Mesendoderm (in vitro differentiated cells): ENCODE measurements around the gene FARP2.

ENCODE experiments used
- DNase-seq: peaks from one replicate; pipeline ENCODE4 v3.0.0; 2013
- H2AK5ac ChIP-seq: 2 replicates; pipeline ENCODE4 v1.6.1; 2013; ENCODE audit warnings: low read length, inconsistent platforms
- H2BK120ac ChIP-seq: 2 replicates; pipeline ENCODE4 v1.6.1; 2013; ENCODE audit warnings: low read depth, mild to moderate bottlenecking, low read length, moderate library complexity, mixed read lengths
- H2BK15ac ChIP-seq: replicated peaks from 2 replicates; pipeline ENCODE4 v1.6.1; 2013; ENCODE audit warnings: low read depth, mild to moderate bottlenecking, moderate library complexity
- H2BK5ac ChIP-seq: 2 replicates; pipeline ENCODE4 v1.6.1; 2013; ENCODE audit warnings: low read length, inconsistent platforms
- H3K18ac ChIP-seq: 2 replicates; pipeline ENCODE4 v1.6.1; 2013; ENCODE audit warnings: mild to moderate bottlenecking, low read length, mixed read lengths
- H3K23ac ChIP-seq: one replicate; pipeline ENCODE4 v1.6.1; 2013; ENCODE audit warnings: low read length
- H3K27ac ChIP-seq: 2 replicates; pipeline ENCODE4 v1.5.1; 2013; ENCODE audit warnings: low read depth, mild to moderate bottlenecking, inconsistent platforms, low read length, moderate library complexity
- H3K27me3 ChIP-seq: 2 replicates; pipeline ENCODE4 v1.6.1; 2013; ENCODE audit warnings: low read length, control low read depth, mild to moderate bottlenecking, inconsistent platforms; ENCODE audit not compliant: insufficient read depth, poor library complexity
- H3K36me3 ChIP-seq: 2 replicates; pipeline ENCODE4 v1.6.1; 2013; ENCODE audit warnings: low read length, inconsistent platforms; ENCODE audit not compliant: control insufficient read depth, insufficient read depth
- H3K4ac ChIP-seq: one replicate; pipeline ENCODE4 v1.6.1; 2013; ENCODE audit warnings: low read depth, mild to moderate bottlenecking, low read length, moderate library complexity
- H3K4me1 ChIP-seq: 2 replicates; pipeline ENCODE4 v1.6.1; 2013; ENCODE audit warnings: low read depth, low read length, inconsistent platforms; ENCODE audit not compliant: control insufficient read depth
- H3K4me2 ChIP-seq: 2 replicates; pipeline ENCODE4 v1.6.1; 2013; ENCODE audit warnings: low read length
- H3K4me3 ChIP-seq: 2 replicates; pipeline ENCODE4 v1.5.1; 2013; ENCODE audit warnings: mild to moderate bottlenecking, low read length
- H3K56ac ChIP-seq: one replicate; pipeline ENCODE4 v1.6.1; 2013; ENCODE audit warnings: low read length
- H3K79me1 ChIP-seq: 2 replicates; pipeline ENCODE4 v1.6.1; 2013; ENCODE audit warnings: low read length, inconsistent platforms
- H3K79me2 ChIP-seq: 2 replicates; pipeline ENCODE4 v1.6.1; 2013; ENCODE audit warnings: mild to moderate bottlenecking, low read length; ENCODE audit not compliant: control insufficient read depth, insufficient read depth
- H3K9ac ChIP-seq: 2 replicates; pipeline ENCODE4 v1.6.1; 2013; ENCODE audit warnings: low read length, inconsistent platforms
- H4K5ac ChIP-seq: one replicate; pipeline ENCODE4 v1.6.1; 2013; ENCODE audit warnings: low read length
- H4K8ac ChIP-seq: one replicate; pipeline ENCODE4 v1.6.1; 2013; ENCODE audit warnings: low read depth, mild to moderate bottlenecking, control low read depth, low read length, moderate library complexity
- WGBS: extraction: QIAGEN DNeasy Blood & Tissue Kit; methylation state at CpG from one replicate; pipeline ENCODE4 v1.1.7; 2013; ENCODE audit warnings: low lambda C conversion rate, missing lambda C conversion rate; ENCODE audit not compliant: insufficient coverage; ENCODE audit errors: extremely low coverage; 5-methylcytosine and 5-hydroxymethylcytosine counted together

FARP2 gene

GRCh38 chr2:241352227-241352626 lies 3.9 kb upstream of the FARP2 start:
- H3K4ac ChIP-seq = no peak overlapping the region
- no peak for DNase-seq
- H2BK5ac ChIP-seq = no peak overlapping the region
- no peak overlapping the region for H3K56ac ChIP-seq
- no peak overlapping the region for H3K23ac ChIP-seq
- H4K8ac ChIP-seq = no peak overlapping the region
- no peaks in the 10 kb centered on the region for H3K27me3 ChIP-seq
- H3K4me2 ChIP-seq = no peak overlapping the region
- no peak overlapping the region for H2BK120ac ChIP-seq
- H2BK15ac ChIP-seq = no peak overlapping the region
- H3K79me1 ChIP-seq = peaks cover 6% of the 10 kb centered on the region
- H3K4me3 ChIP-seq = no peak overlapping the region
- peaks cover 9% of the 10 kb centered on the region for H3K79me2 ChIP-seq
- no peak overlapping the region for H3K18ac ChIP-seq
- no peak overlapping the region for H4K5ac ChIP-seq
- no peak overlapping the region for H3K27ac ChIP-seq
- H3K4me1 ChIP-seq = peaks cover 10% of the 10 kb centered on the region
- no peak overlapping the region for H3K9ac ChIP-seq
- peaks cover 12% of the 10 kb centered on the region for H3K36me3 ChIP-seq
- no peak overlapping the region for H2AK5ac ChIP-seq
- WGBS = no CpG with 5 or more reads among the region's 3 CpGs

GRCh38 chr2:241354668-241355658 lies 1.1 kb upstream of the FARP2 start:
- Histone ChIP-seq H2AK5ac (no peak overlapping the region), H3K36me3 (peaks cover 10% of the 10 kb centered on the region), H2BK120ac (no peak overlapping the region)

DNA sequence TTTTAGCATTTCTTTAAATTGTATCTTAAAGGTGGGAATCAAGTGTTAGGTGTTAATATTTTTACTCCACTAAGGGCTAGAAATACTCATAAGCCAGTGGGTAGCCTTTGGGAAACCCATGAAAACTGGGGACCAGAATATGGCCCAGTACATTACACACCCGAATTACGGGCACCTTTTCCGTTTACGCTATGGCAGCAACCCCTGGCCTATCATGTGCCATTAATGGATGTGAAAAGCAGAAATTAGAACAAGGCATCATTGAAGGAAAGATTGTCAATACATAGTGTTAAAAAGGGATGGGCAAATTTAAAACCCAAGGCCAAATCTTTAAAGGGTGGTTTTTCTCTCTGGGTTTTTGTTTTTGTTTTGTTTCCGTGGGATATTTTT lies 781 bp downstream of the FARP2 start:
- Histone ChIP-seq H3K27ac (no peak overlapping the region), H3K56ac (peak overlapping the region; percentile 94)

More at GRCh38 chr2:241354668-241355658, 1.1 kb upstream of the FARP2 start:
- Histone ChIP-seq H3K27ac (peak overlapping the region; percentile 70), H3K4me3 (no peak overlapping the region), H3K4me1 (peaks cover 15% of the 10 kb centered on the region), H3K23ac (no peak overlapping the region), H4K8ac (no peak overlapping the region), H2BK15ac (no peak overlapping the region), H3K27me3 (no peaks in the 10 kb centered on the region), H3K9ac (peak overlapping the region; percentile 71), H3K4ac (no peak overlapping the region), H3K4me2 (peak overlapping the region; percentile 47), H3K79me2 (peaks cover 32% of the 10 kb centered on the region), H3K18ac (no peak overlapping the region), H4K5ac (no peak overlapping the region), H3K79me1 (peaks cover 21% of the 10 kb centered on the region), H2BK5ac (no peak overlapping the region), H3K56ac (peak overlapping the region; percentile 82)
- no CpG with 5 or more reads among the region's 40 CpGs for WGBS
- peak; percentile 97 for DNase-seq

DNA sequence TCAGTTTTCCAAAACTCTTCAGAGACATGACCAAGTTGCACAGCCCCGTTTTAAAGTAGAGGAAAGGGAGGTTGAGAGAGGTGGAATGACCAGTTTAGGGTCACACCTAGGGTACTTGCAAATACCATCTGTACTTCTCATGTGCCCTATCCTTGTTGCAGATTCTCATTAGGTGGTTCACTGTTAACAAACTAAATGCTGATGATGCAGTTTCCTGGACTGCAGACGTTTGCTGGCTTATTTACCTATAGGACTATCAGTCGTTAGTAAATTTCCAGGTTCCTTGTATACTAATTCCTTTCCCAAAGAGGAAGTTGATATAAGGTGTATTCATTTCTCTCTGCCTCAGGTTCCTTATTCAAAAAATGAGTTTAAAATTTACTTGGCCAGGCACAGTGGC lies 1.4 kb downstream of the FARP2 start:
- Histone ChIP-seq H3K79me1 (peaks cover 22% of the 10 kb centered on the region), H3K9ac (peak overlapping the region; percentile 49), H3K4me1 (peaks cover 18% of the 10 kb centered on the region), H2BK15ac (no peak overlapping the region), H3K27me3 (no peaks in the 10 kb centered on the region), H3K79me2 (peaks cover 35% of the 10 kb centered on the region), H2BK5ac (no peak overlapping the region), H2AK5ac (no peak overlapping the region), H3K4me2 (peak overlapping the region; percentile 18), H3K56ac (peak overlapping the region; percentile 49), H3K4ac (no peak overlapping the region), H3K4me3 (no peak overlapping the region), H3K18ac (no peak overlapping the region), H3K36me3 (no peaks in the 10 kb centered on the region), H3K23ac (no peak overlapping the region), H3K27ac (no peak overlapping the region), H4K8ac (no peak overlapping the region), H4K5ac (no peak overlapping the region), H2BK120ac (no peak overlapping the region)
- no CpG with 5 or more reads among the region's 3 CpGs for WGBS
- no peak for DNase-seq

More for the DNA sequence above, 781 bp downstream of the FARP2 start:
- peak overlapping the region; percentile 87 for H3K4me2 ChIP-seq
- H2BK5ac ChIP-seq = no peak overlapping the region
- H4K8ac ChIP-seq = no peak overlapping the region
- no peak overlapping the region for H2BK15ac ChIP-seq
- H3K27me3 ChIP-seq = no peaks in the 10 kb centered on the region
- peak overlapping the region; percentile 84 for H3K4me3 ChIP-seq
- no peaks in the 10 kb centered on the region for H3K36me3 ChIP-seq
- H3K4ac ChIP-seq = no peak overlapping the region
- no peak overlapping the region for H4K5ac ChIP-seq
- H2AK5ac ChIP-seq = no peak overlapping the region
- H3K18ac ChIP-seq = no peak overlapping the region
- DNase-seq = no peak
- peaks cover 22% of the 10 kb centered on the region for H3K79me1 ChIP-seq
- peak overlapping the region; percentile 87 for H3K9ac ChIP-seq
- H3K4me1 ChIP-seq = peaks cover 18% of the 10 kb centered on the region
- WGBS = no CpG with 5 or more reads among the region's 5 CpGs
- no peak overlapping the region for H2BK120ac ChIP-seq
- peaks cover 35% of the 10 kb centered on the region for H3K79me2 ChIP-seq
- H3K23ac ChIP-seq = no peak overlapping the region

DNA sequence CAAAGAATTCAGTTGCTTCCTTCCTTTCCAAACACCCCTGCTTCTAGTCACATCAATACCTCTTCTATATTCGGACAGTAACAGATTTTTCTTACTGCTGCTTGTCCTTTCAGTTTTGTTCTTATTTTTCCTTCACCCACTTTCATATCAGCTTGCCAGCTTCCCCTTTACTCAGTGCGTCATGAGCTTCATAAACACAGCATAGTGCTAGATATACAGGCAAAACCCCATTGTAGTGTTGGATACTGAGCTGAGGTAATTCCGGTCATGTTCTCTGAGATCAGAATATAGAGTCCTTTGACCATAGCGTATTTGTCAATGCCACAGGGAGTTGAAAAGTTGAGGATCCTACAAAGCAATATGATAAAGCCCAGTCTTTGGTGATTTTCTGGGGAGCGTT lies 2.4 kb downstream of the FARP2 start:
- Histone ChIP-seq H2AK5ac (no peak overlapping the region), H2BK5ac (no peak overlapping the region), H4K8ac (no peak overlapping the region), H4K5ac (no peak overlapping the region), H3K23ac (no peak overlapping the region), H2BK120ac (no peak overlapping the region), H3K4ac (no peak overlapping the region), H3K4me3 (no peak overlapping the region), H2BK15ac (no peak overlapping the region), H3K4me1 (peaks cover 18% of the 10 kb centered on the region), H3K36me3 (no peaks in the 10 kb centered on the region), H3K79me2 (peaks cover 40% of the 10 kb centered on the region), H3K79me1 (peaks cover 26% of the 10 kb centered on the region), H3K9ac (no peak overlapping the region), H3K18ac (no peak overlapping the region), H3K27me3 (no peaks in the 10 kb centered on the region), H3K4me2 (no peak overlapping the region), H3K27ac (no peak overlapping the region), H3K56ac (peak overlapping the region; percentile 4)
- WGBS = no CpG with 5 or more reads among the region's 5 CpGs
- DNase-seq = no peak
